Right lung (tissue), 5 donors: ENCODE data around the gene RNF166. TPM values are rescaled to one million over a fixed set of nuclear protein-coding genes. Genes with fewer than 3 reads are reported as not detected.
"Not testable (repeated sequence)": the region's sequence is repeated elsewhere in the genome, so short reads cannot be mapped to it uniquely, and the experiment has no call there.

Experiments used
- DNase-seq, 2 donors: peaks; one replicate each; pipeline ENCODE4 v3.0.0-alpha.2; 2013
- polyA plus RNA-seq, 5 donors: library from polyadenylated mRNA; unstranded; fragments of 120-200 nt; gene quantifications; one replicate each; pipeline versions ENCODE4 v1.2.1 to v1.2.3, GENCODE V29; 2013; ENCODE audit warnings: inconsistent platforms in 1 of 5, low replicate concordance in 1 of 5; ENCODE audit not compliant: insufficient read length in 5 of 5, insufficient read depth in 1 of 5

The RNF166 gene
- polyA plus RNA-seq, 5 donors: 12.1 to 22.1 (median 14.0) TPM

DNA sequence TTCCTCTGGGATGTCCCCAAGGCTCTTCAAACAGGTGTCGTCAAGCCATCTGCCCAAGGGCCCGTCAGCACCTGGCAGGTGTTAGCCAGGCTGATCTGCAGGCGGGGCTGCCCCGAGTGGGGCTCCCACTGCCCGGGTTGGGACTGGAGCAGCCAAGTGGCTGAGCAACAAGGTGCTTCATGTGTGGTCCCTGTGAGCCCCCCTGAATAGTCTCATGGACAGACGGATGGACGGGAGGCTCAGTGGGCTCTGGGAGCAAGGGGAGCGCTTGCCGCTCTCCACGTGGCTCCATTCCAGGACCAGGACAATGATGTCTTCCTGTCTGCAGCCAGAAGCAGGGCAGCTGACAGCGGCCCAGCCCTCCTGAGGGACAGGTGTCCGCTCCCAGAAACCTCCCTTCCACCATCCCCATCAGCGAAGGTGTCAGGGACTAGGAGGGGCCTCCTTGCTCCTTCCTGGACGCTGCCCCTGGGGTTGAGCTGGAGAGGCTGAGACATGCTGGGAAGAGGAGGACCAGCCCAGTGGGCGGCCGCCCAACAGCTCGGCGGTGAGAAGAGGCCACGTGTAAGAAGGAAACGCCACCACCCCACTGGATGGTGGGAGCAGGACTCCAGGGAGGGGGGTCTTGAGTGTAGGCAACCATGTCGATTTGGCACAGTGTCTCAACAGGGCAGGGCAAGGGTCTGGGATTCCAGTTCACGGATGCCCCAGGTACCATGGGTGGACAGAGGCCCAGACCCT lies 29.5 kb downstream of the RNF166 start:
- DNase-seq: no peak

DNA sequence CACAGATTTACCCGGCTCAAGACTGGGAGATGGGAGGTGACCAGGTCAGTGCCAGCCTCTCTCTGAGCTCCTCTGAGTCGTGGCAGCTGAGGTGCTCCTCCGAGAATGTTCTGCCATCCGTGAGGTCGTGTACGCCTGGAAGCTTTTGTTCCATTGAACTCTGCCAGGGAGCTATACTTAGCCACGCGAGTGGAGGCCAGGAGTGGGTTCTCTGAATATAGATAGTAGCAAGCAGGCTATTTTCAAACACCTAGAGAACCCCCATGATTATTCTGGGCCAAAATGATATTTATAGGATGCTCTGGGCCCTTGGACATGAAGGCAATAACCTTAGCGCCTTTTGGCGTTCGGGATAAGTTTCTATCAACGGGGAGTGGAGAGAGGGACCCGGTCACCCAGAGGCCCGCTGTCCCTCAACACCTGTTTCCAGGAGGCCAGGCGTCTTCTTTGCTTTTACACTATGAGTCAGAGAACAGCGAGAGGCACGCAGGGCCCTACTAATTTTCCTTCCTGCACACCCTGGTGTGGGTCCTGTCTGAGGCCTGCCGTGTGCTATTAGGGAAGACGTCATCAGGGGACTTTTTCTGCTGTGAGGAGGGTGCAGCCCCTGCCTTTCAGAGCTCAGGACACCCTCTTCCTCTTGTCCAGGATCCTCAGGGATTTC lies 32.4 kb downstream of the RNF166 start:
- DNase-seq: no peak

- no peak for DNase-seq
Observed at GRCh38 chr16:88672776-88673175, 33.4 kb downstream of the RNF166 start.

- no peak for DNase-seq
Observed at GRCh38 chr16:88671806-88672205, 34.4 kb downstream of the RNF166 start.

DNA sequence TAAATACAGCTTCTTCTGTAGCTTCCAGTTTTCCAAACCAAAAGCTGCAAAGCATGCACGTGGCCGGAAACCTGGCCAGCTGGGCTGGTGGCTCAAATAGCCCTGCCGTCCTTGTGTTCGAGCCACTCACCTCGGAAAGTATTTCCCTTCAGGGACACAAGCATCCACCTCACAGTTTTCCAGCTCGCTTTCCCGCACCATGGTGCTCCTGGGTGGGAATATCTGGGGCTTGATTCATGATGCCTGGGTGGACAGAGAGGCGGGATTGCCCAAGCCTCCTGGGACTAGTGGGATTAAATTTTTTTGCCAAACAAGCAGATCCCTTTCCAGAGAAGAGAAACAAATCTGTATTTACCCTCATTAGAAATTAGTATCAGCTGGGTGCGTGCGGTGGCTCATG lies 36.2 kb downstream of the RNF166 start:
- no peak for DNase-seq

DNA sequence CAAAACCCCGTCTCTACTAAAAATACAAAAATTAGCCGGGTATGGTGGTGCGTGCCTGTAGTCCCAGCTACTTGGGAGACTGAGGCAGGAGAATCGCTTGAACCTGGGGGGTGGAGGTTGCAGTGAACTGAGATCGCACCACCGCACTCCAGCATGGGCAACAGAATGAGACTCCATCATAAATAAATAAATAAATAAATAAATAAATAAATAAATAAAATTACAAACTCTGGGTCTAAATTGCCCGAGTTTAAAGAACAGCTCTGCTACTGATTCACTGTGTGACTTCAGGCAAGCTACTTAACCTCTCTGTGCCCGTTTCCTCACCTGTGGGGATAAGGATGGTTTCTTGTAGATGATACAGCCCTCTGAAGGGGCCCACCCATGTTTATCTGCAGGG lies 36.7 kb downstream of the RNF166 start:
- not testable (repeated sequence) for DNase-seq

GRCh38 chr16:88667461-88667860 lies 38.7 kb downstream of the RNF166 start:
- no peak for DNase-seq

DNA sequence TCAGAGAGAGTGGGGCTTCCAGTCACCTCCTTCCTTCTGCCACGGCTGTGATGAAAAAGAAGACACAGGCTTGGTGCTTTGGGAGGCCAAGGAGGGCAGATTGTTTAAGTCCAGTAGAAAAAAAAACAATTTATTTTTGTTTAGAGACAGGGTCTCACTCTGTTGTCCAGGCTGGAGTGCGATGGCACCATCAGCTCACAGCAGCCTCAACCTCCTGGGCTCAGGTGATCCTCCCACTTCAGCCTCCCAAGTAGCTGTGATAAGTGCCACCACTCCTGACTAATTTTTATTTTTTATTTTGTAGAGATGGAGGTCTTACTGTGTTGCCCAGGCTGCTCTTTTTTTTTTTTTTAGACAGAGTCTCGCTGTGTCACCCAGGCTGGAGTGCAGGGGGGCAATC lies 40.6 kb downstream of the RNF166 start:
- no peak for DNase-seq

GRCh38 chr16:88665148-88665547 lies 41.1 kb downstream of the RNF166 start:
- no peak for DNase-seq

- DNase-seq: peak; percentile 98
Observed at GRCh38 chr16:88662843-88663606, 43.2 kb downstream of the RNF166 start, which contains the start of gene MVD. Gene MVD, minus strand, starts transcription at chr16:88663091. Its CDS starts 11 bp downstream, at chr16:88663080.

DNA sequence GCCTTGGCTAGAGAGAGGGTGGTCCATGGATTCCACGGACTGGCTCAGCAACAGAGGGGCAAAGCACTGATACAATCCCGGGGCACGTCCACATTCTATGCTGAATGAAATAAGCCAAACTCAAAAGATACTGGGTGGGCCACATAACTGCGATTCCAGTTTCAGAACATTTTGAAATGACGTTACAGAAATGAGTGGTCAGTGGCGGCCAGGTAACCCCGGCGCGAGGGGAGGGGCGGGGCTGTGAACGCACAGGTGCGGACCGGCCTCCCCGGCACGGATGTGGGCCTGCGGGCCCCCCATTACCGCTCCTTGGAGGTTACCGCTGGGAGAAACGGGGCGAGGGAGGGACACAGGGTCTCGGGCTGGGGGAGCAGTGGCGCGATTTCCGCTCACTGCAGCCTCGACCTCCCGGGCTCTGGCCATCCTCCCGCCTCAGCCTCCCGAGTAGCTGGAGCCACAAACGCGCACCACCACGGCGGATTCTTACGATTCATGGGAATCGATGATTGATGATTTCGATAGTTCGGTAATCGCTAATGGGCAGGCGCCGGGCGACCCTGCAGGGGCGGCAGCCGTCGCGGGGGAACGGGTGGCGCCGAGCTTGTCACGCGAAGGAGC lies 43.9 kb downstream of the RNF166 start:
- DNase-seq: no peak

DNA sequence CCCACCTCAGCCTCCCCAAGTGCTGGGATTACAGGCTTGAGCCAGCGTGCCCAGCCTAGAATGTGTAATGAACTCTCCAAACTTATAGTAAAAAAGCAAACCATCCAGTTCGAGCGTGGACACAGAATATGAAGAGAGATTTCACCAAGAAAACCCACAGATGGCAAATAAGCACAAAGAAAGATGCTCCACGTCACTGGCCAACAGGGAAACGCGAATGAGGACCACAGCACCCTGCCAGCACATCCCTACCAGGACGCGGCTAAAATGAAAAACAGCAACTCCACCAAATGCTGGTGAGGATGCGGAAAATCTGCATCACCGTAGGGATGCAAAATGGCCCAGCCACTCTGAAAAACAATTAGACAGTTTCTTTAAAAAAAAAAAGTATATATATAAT lies 44.7 kb downstream of the RNF166 start:
- DNase-seq: no peak

GRCh38 chr16:88659160-88659559 lies 47.0 kb downstream of the RNF166 start:
- no peak for DNase-seq

- no peak for DNase-seq
Observed at GRCh38 chr16:88658714-88659113, 47.5 kb downstream of the RNF166 start.

DNA sequence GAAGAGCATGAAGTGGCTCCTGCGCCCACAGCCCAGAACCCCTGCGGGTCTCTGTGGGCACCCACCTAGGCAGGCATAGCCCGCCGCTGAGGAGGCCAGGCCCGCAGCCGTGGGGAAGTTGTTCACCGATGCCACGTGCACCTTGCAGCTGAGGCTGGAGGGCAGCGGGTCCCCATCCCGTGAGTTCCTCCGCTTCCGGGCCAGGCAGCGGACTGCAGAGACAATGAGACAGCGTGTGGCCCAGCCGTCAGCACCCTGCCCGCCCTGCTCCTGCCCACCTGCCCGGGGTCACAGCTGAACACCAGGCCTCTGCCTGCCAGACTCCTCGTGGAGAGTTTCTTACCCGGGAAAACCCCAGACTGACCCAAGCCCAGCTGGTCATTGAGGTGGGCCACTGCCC lies 48.8 kb downstream of the RNF166 start:
- no peak for DNase-seq

DNA sequence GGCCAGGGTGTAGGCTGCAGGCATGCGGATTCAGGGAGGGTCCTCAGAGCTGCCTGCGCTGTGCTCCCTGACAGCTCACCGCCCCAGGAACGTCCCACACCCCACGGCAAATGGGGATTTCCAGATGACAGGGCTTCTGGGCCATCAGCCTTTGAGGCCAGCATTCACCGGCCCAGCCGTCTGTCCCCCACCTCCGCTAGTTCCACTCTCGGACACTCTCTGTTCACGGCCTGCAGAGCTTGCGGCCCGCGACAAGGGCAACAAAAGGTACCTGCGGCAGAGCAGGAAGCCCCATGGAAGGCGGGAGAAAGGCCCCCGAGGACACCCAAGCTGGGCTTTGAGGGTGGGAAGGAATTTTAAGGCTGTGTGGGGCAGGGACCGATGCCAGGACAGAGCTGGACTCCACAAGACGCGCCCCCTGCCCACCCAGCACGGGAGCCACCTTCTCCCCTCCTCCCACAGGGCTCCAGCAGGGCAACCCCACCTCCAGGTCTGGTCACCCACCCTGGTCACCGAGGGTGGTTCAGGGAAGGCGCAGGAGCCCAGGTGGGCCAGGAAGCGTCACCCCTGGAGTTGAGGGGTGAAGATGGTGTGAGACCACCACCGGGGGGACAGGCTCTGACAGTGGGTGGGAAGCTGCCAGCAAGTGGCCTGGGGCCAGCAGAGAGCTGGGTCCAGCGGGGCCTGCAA lies 49.8 kb downstream of the RNF166 start:
- no peak for DNase-seq

DNA sequence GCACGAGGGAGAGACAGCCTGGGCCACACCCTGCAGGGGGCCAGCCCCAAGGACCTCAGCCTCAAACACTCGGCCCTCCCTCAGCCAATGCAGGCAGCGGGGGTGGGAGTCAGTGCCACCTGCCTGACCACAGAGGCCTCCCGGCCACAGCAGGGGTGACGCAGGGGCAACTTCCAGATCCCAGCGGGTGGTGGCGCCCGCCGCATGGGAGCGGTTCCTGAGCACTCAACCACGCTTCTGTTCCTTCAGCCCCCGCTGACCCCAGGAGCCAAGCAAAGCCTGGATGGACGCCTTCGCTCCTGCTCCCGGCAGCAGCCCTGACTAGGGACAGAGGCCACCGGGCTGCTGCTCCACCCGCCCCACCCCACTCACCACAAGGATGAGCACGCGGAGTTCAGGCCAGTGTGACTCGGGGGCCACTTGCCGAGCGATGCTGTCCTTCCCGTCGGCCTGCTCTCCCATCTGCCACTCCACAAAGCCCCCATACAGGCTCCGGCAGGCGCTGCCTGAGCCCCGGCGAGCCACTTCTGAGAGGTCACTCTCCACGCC lies 50.4 kb downstream of the RNF166 start:
- DNase-seq: no peak

DNA sequence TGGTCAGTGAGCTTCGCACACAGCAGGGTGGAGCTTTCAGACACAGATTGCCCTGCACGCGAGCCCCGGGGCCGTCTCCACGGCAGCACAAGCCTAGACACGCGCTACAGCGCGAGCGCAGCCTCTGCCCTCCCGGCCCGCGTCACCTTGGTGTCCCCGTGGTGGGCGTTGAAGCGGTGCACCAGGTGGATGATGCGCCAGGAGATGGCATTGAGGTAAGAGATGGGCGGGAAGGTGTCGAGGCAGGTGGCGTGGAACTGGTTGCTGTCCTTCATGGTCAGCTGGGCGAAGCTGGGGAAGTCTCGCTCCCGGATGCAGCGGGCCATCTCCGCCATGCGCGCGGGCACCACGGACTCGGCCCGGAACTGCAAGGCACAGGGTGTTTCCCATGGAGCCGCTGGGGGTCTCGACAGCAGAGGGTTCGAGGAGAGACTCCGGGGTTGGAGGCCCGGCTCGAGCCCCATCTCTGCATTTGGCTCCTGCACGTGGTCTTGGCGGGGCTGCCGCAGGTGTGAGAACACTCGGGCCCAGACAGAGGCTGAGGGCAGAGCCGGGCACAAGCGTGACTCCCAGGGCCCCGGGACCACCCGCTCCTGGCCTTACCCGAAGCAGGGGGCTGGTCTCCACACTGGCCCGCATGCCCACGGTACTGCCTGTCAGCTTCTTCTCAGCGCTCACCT lies 51.0 kb downstream of the RNF166 start:
- no peak for DNase-seq

- DNase-seq: no peak
Observed at GRCh38 chr16:88654363-88655052, 51.7 kb downstream of the RNF166 start.
